Fibroblast of gingiva (primary cell): ENCODE results near the gene ZNF57.
"Not testable (repeated sequence)": the region's sequence is repeated elsewhere in the genome, so short reads cannot be mapped to it uniquely, and the experiment has no call there.

Source experiments
- DNase-seq: peaks from one replicate; pipeline ENCODE4 v3.0.0-alpha.2; 2011; ENCODE audit warnings: low read depth

ZNF57 gene

DNA sequence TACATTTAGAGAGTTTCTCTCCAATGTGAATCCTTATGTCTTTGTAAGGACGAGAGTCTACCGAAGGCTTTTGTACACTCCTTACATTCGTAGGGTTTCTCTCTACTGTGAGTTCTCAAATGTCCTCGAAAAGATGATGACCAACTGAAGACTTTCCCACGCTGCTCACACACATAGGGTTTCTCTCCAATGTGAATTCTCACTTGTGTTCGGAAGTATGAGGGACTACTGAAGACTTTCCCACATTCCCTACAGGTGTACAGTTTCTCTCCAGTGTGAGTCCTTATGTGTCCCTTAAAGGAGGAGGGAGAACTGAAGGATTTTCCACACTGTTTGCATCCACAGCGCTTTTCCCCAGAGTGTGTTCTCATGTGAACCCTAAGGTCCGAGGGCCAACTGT lies 4.0 kb upstream of the ZNF57 start:
- DNase-seq = no peak

DNA sequence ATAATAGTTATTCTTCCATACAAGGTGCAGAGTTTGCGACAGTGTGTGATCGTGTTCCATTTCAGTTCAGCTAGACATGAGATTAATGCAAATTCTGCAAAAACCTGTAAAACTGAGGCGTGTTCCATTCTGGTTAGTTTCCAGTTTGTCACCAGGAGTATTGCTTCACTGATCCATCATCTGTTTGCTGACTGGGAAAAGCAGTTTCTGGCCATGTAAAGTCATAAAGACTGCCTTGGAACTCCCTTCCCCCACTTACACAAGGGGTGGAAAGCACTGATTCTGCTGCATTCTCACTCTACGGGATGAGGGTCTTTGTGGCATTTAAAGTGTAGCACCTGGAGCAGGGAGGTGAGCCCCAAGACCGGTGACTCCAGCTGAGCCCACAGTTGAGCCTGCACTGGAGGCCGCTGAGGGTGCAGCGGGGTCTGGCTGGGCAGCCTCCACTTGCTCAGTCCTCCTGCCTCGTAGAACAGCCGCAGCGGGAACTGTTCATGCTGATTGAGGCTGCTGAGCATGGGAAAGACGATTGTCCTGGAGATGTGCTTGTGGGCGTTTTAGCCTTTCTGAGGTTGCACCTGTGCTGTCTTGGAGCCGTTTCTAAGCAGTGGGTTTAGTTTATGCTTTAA lies 2.0 kb downstream of the ZNF57 start:
- no peak for DNase-seq

DNA sequence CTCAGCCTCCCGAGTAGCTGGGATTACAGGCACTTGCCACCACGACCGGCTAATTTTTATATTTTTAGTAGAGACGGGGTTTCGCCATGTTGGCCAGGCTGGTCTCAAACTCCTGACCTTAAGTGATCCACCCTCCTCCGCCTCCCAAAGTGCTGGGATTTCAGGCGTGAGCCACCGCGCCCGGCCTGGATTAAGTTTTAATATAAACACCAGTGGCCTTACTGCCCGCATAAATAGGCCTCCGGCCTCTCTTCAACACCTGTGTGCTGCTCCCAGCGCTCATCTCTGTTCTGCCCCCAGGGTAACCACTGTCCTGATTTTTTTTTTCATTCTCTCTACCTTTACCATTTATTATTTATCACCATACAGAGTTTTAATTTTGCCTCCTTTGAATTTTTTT lies 2.6 kb downstream of the ZNF57 start:
- not testable (repeated sequence) for DNase-seq

DNA sequence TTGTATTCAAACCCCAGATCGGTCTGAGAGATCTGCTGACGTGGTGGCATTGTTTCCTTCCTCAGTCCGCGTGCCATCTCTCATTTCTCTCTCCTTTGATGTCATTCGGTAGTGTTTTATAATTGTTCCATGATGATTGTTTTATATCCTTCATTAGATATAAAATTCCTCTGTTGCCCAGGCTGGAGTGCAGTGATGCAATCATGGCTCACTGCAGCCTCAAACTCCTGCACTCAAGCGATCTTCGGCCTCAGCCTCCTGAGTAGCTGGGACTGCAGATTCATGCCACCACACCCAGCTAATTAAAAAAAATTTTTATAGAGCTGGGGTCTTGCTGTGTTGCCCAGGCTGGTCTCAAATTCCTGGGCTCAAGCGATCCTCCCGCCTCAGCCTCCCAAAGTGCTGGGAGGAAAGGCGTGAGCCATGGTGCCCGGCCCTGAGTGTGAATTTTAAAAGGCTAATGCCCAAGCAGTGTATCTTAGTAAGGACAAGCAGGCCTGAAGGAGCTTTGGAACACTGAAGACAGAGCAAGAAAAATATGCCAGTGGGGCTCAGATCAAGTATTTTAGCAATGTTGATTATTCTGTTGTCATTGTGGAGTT lies 5.3 kb downstream of the ZNF57 start:
- no peak for DNase-seq

DNA sequence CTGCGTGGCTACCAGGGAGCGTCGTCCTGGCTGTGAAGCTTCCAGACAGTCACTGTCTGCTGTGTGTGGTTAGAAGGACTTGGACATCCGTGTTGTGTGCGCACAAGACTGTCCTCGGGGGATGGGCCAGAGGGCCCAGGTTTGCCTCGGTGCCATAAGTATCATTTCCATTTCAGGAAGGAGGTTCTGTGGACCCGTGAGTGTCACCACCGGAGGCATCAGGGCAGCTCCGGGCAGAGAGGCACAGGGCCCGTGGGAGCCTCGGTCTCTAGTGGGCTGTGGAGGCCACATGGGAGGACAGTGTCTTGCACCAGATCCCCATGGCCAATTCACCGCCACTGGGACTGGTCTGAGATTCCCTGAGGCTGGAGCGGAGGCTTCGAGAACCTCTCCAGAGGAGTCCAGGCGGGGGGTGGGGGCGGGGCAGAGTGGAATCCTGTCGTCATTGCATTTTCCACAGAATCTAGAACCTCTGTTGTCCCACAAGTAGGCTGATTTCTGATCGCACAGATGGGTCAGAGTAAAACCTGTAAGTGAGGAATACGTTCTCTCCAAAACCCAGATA lies 6.0 kb downstream of the ZNF57 start:
- no peak for DNase-seq

DNA sequence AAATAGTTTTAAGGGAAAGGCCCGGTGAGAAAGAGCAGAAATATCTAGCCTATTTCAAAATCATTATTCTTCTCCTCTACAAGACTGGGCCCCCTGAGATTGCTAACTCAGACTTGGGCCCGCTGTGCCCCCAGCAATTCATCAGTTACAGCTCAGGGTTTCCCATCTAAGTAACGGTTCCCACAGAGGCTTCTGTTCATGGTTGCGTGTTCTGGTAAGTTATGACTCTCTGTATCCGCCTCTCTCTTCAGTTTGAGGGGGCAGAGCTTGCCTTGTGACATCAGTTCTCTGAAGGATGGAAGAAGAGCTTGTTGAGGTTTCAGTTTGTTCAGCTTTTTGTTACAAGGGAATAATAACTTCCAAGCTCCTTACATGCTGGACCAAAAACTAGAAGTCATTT lies 11.6 kb downstream of the ZNF57 start:
- no peak for DNase-seq

DNA sequence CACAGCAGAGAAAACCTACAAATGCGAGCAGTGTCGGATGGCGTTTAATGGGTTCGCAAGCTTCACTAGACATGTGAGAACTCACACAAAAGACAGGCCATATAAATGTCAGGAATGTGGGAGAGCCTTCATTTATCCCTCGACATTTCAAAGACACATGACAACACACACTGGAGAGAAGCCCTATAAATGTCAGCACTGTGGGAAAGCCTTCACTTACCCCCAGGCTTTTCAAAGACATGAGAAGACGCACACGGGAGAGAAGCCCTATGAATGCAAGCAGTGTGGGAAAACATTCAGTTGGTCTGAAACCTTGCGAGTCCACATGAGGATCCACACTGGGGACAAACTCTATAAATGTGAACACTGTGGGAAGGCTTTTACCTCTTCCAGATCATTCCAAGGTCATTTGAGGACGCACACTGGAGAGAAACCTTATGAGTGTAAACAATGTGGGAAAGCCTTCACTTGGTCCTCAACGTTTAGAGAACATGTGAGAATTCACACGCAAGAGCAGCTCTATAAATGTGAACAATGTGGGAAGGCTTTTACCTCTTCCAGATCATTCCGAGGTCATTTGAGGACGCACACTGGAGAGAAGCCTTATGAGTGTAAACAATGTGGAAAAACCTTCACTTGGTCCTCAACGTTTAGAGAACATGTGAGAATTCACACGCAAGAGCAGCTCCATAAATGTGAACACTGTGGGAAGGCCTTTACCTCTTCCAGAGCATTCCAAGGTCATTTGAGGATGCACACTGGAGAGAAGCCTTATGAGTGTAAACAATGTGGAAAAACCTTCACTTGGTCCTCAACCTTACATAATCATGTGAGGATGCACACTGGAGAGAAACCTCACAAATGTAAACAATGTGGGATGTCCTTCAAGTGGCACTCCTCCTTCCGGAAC lies 16.8 kb downstream of the ZNF57 start:
- no peak for DNase-seq

DNA sequence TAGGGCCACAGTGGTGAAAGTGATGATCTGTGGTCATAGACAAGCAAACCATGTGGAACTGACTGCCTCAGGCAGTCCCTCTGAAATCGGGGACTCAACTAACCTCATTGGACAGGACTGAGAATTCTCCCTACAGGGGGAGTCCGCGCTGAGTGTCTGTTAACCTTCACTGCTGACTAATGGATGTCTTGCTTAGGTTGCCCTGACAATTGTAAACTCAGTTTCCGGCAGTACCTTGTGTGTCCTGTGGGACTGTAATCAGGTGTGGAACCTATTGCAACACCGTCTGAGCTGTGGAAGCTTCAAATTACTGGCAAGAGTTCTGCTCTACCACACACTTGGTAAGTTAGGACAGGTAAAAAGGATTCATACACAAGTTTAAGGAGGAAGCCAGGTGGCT lies 22.3 kb downstream of the ZNF57 start:
- DNase-seq = peak; percentile 46

DNA sequence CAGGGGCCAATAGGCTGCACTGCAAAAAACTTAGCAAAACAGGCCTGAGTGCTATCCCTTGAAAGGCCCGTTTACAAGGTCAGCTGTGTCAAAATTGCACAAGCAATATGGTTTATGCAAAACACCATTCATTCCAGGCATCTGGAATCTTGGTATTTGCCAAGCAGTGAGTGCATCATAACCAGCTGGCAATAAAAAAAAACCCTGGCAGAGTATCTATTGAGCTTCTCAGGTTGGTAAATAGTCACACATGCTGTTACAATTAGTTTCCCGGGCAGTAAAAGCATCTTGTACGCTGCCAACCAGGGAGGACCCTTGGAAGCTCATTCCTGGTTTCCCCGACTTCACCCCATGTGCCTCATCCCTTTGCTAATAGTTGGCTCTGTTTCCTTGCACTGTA lies 22.8 kb downstream of the ZNF57 start:
- peak; percentile 99 for DNase-seq

DNA sequence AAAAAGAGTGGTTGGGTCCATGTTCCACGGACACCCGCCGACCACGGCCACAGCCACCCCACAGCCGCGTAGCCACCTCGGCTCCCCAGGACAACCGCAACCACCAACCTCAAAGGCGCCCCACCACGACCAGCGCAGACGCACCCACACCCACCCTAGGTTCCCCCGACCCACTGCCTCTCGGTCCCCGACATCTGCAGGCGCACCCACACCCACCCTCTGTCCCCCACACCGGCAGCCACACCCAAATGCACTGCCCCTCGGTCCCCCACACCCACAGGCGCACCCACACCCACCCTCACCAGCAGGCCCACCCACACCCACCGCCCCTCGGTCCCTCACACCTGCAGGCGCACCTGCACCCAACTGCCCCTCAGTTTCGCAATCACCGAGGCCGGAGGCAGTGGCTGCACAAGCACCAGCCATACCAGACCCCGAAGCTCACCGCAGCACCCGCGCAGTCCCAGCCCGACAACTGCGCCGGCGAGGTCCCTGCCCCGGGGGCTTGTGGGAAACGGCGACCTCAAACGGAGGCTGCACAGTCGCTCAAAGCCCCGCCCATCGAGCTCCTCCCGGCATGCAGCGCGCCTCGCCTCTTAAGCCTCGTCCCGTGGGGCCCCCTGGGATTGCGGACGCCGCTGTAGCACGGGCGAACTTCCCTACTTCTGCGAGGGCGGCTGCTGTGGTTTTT lies 25.8 kb downstream of the ZNF57 start:
- no peak for DNase-seq

DNA sequence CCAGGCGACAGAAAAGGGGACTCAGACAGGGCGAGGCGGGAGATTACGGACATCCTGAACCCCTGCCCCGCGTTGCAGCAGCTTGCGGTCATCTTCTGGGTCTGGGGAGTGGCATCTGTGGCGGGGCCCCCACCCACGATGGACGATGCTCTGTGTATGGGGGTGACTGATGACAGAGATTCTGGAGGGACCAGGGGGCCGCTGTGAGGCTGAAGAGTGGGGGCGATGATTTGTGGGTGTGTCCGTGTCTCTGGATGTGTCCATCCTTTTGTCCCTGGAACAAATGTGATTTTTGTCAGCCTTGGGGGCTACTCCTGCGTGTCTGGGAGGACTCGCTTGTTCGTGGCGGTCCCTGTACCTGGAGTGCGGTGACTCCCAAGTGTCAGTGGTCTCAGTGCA lies 26.3 kb downstream of the ZNF57 start:
- no peak for DNase-seq

DNA sequence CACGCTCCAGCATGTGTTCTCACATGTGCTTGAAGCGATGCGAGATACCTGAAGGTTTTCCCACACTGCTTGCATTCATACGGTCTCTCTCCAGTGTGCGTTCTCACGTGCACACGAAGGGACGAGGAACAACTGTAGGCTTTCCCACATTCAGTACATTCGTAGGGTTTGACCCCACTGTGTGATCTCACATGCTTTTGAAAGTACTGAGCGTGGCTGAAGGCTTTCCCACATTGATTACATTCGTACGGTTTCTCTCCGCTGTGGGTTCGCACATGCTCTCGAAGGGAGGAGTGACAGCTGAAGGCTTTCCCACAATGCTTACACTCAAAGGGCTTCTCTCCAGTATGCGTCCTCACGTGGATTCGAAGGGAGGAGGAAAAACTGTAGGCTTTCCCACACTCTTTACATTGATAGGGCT lies 32.8 kb downstream of the ZNF57 start:
- no peak for DNase-seq

DNA sequence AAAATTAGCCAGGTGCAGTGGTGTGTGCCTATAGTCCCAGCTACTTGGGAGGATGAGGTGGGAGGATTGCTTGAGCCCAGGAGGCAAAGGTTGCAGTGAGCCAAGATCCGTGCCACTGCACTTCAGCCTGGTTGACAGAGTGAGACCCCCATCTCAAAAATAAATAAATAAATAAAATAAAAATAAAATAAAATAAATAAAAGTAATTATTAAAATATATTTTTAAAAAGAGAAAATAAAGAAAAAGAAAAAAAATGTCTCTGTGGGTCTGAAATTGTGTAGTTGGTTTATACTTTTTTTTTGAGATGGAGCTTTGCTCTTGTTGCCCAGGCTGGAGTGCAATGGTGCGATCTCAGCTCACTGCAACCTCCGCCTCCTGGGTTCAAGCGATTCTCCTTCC lies 35.1 kb downstream of the ZNF57 start:
- DNase-seq = not testable (repeated sequence)

DNA sequence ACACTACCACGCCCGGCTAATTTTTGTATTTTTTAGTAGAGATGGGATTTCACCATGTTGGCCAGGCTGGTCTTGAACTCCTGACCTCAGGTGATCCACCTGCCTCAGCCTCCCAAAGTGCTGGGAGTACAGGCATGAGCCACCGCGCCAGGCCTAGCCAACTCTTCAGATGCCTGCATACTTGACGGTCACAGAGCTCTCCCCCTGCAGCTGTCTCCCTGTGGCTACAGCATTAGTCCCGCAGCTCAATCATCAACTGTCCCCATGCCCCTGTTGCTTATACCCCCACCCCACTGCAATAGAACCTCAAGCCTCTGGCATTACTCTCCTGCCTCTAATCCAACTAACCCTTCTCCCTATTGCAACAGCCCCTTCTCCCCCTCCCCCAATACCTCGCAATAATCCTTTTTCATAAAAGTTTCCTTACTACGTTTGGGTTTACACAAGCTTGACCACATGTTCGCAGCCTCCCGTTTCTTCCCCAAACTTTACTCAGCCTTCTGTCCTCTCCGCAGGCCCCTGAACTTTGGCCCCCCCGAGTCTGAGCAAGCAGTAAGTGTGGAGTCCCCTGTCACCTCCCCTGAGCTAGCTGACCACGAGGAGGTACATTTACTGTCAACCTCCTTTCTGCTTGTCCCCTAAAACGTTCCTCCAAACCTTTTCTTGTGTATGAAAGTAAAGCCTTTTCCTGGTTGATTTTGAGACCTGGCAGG lies 42.4 kb downstream of the ZNF57 start:
- no peak for DNase-seq

DNA sequence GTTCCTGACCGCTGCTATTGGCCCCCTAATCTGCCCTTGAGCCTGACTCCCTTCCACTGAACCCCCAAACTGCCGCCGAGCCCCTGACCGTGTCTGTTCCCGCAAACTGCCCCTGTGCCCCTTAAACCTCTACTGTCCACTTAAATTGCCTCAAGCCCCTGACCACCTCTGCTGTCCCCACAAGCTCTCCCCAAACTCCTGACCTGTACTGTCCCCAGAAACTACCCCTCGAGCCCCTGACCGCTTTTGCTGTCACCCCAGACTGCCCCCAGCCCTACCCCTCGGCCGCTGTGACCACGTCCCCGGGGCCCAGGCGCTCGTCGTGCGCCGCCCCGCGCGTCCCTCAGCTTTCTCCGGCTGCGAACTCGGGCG lies 43.7 kb downstream of the ZNF57 start:
- no peak for DNase-seq

DNA sequence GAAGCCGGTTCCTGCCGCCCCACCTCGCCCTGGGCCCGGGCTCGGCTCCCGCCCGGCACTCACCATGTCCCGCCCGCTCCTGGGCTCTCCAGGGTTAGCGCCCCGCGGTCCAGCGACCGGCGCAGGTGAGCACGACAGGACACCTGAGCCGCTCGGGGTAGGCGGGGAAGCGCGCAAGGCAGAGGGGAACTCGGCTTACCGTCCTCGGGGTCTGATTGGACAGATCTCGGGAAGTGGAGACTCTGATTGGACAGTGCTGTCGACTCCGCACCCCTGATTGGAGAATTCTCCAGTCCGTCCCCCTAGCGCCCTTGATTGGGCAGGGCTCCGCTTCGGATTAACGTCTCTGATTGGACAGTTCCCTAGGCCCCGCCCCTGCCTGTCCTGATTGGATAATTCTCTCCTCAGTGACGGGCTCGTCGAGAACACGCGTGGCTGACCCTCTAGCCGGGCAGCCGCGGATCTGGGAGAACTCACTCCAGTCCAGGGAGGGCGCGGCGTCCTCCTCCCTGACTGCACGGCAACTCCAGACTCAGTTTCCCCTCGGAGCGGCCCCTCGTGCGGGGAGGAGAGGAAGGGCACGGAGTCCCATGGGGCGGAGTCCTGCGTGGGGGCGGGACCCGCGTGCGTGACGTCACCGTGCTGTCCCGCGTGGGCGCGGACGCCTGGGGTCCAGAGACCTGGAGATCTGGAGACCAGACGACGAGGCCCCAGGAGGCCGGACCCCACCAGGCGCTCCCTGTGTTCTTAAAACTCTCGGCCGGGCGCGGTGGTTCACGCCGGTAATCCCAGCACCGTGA lies 44.2 kb downstream of the ZNF57 start, which contains the start of gene ZNF77:
Gene ZNF77, minus strand, starts transcription at position 197 of the 800 bp plus-strand sequence. Its CDS starts 131 bp downstream, at position 66.
- DNase-seq = peak; percentile 99

DNA sequence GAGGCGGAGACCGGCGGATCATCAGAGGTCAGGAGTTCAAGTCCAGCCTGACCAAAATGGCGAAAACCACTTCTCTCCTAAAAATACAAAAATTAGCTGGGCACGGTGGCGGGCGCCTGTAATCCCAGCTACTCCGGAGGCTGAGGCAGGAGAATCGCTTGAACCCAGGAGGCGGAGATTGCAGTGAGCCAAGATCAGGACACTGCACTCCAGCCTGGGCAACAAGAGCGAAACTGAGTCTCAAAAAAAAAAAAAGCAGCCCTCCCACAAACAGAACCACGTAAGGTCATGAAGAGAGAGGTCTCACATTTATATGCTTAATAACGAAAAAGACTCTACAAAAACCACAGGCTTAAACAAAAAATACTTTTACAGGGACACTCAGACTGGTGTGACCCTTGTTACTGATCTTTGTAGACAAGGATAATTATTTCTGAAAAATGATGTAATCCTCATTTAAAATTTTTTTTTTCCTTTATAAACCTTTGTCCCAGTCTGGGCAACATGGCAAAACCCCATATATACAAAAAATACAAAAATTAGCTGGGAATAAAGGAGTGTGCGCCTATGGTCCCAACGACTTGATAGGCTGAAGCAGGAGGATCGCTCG lies 45.0 kb downstream of the ZNF57 start:
- DNase-seq = no peak

DNA sequence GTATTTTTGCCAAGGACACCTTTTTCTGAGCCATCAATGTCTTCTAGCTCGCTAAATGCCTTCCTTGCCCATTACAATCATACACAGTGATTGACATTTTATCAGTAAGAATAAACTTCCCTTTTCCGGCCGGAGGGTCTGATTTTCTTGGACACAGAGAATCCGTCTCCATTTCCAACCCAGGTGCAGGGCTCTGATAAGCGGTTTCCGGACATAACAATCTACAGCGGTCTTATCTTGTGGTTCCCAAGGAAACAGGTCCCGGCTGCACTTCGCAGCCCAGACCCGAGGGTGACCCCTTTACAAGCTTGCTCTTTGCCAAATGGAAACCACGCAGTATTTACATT lies 49.2 kb downstream of the ZNF57 start:
- DNase-seq = no peak

DNA sequence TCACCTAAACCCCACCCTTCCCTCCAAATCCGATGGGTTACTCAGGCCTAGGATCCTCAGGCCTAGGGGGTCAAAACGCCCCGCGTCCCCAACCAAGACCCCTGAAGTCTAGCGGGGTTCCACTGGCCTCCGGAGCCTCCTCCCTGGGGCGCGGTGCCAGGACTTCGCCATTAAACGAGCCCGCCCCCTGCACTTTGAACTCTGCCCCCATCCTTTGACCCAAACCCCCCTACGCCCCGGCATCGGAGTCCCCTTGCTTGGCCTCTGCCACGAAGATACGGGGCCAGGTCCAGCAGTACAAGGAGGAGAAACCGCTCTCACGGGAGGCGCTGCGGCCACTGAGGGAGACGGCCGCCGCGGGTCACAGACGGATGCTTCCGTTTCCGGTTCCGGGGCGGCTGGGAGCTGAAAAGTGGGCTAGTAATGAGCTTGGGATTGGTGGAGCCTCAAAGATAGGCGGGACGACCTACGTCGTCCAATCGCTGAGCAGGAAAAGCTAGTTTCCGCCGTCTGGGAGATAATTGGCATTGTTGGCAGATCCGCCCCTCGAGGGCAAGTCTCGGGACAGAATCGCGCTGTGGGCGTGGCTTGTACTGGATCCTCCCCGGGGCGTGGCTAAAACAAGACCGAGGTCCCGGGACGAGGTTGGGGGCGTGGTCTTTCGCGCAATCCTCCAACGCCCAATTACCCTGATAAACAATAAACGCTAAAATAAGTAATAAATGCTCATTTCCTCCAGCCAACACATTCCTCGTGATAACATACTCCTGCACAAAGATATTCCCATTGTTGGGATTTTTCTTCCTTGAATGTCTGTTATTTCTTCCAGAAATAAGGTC lies 49.8 kb downstream of the ZNF57 start:
- DNase-seq = peak; percentile 99
